GM19193 (cell line): Measurements from ENCODE around the gene ATP8B4.

Experiments
- POLR2A ChIP-seq: IDR thresholded peaks from 4 replicates; pipeline ENCODE4 v1.6.1; 2011; ENCODE audit not compliant: insufficient read depth, insufficient read length; ENCODE audit errors: extremely low read depth

Gene ATP8B4

GRCh38 chr15:49979705-49980382, 139.2 kb downstream of the ATP8B4 start:
- no peak for TF ChIP-seq POLR2A

DNA sequence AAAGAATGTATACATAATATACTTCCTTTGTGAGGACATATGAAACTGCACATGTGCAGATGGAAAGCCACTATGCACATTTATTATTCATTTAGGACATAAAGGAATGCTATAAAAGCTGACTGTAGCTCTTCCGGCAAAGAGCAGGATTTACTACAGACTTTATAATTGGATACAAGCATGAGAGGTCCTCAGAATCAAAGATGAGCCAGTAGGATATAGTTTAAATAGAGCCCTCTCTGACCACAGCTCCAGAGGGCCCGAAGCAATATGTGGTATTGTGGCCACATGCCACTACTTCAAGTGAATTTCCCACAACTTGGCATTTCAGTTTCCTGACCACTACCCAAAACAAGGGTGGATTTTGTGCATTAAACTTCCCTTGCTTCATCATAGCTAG, 140.9 kb downstream of the ATP8B4 start:
- no peak for TF ChIP-seq POLR2A

GRCh38 chr15:49977306-49977705, 141.7 kb downstream of the ATP8B4 start:
- no peak for TF ChIP-seq POLR2A

DNA sequence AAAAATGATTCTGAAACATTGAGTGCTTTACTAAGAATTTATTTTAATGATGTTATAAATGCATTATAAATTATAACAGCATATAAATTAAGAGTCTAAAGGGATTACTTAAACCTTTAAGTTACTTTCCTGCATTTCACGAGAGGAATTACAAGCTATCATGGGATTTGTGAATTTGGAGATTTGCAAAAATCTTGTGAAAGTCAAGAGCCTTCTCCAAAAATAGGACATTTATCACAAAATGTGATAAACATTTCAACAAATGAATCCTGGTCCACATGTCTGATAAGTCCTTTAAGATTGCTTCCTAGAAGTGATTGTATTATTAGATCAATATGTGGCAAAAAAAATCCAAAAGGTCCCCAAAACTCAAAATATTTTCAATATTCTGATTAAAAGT, 154.5 kb downstream of the ATP8B4 start:
- no peak for TF ChIP-seq POLR2A

GRCh38 chr15:49964061-49964460, 155.0 kb downstream of the ATP8B4 start:
- no peak for TF ChIP-seq POLR2A

GRCh38 chr15:49962044-49962602, 156.9 kb downstream of the ATP8B4 start:
- TF ChIP-seq POLR2A, result no peak

DNA sequence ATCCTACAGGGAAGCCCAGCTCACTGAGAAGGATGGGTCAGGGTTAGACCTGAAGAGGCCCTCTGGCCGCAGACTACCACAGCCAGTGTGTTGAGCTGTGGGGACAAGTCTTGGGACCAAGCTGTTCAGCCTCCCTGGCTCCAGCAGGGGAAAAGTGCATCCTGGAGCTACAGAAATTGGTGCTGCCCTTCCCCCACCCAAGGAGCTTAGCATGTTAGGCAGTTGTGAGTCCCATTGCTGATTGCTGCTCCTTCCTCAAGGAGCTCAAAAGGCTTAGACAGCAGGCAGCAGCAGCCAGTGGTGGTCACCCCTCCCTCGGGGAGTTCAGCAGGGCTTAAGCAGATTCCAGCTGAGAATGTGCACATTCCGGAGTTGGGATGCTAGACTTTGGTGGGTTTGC, 165.6 kb downstream of the ATP8B4 start:
- no peak for TF ChIP-seq POLR2A

DNA sequence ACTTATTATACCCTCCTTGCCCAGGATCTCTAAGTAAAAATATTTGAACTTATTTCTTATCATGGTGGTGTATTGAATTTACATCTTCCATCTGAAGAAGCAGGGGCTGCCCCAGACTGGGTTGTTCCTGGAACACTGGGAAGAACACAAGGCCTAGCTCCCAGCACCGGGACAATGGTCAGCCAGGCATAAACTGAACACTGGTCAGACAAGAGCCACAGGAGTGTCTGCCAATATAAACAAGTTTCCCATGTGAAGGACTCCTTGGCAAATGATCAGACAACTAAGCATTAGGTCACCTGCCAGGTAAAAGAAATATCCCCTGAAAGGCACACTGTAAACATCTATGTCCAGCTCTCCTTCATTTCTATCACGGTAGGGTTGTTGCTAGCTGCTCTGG, 172.4 kb downstream of the ATP8B4 start:
- no peak for TF ChIP-seq POLR2A

GRCh38 chr15:49934487-49934886, 184.5 kb downstream of the ATP8B4 start:
- TF ChIP-seq POLR2A, result no peak

DNA sequence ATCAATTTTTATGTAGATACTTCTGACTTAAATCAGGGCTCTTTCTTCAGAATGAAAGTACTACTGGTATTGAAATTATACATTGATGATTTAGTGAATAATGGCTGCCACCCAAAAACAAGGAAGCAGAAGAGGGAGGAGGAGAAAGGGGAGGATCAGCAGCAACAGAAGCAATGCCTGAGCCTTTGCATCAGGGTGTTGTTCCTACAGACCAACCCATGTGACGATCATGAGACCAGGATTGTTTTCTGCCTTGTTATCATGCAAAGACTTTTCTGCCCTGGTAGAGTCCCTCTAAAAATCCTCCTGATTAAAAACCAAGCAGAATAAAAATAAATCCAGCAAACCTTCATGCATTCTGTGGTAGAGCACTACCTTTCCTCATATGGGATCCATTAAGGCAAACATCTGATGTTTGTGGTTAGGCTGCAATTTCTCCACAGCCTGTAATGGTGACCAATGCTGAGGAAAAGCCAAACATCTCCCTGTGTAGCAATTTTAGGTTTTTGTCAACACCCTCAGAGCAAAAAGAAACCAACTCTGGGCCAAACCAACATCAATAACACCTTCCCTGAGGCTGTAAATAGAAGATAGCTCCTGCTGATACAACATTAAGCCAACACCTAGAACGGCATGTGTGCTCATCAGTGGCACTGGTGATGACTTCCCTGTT, 191.7 kb downstream of the ATP8B4 start:
- no peak for TF ChIP-seq POLR2A

GRCh38 chr15:49926740-49927139, 192.3 kb downstream of the ATP8B4 start:
- no peak for TF ChIP-seq POLR2A

DNA sequence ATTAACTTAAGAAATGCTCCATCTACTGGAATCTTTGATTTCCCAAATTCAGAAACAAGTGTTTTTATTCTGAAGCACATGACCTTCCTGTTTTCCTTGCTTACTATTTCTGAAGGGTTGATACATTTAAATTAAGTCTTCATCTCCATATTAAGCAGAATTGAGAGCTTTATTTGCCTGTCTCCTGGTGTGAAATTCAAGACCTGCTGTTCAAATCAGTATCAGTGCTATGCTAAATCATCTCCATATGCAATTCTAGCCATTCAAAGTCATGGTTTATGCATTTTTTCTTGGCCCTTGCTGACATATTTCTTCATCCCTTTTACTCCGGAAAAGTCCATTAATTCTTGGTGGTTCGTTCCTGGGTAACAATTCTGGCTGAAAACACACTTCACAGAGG, 195.4 kb downstream of the ATP8B4 start:
- no peak for TF ChIP-seq POLR2A

DNA sequence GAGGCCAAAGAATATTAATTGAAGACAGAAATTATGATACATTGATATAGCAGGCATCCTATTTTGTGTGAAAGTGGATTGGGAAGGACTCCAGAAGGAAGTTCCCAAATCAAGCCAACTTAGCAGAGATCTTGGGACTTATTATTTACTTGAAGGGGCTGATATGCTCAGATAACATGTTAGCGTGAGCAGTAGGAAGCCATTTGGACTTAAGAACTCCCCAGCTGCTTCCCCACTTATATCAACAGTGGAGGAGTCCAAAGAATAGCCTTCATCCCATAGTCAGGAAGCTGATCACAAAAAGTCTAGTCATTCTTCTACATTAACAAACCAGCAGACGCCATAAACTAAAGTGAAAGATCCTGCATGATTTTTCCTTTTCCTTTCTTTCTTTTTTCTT, 200.0 kb downstream of the ATP8B4 start:
- TF ChIP-seq POLR2A, result no peak

DNA sequence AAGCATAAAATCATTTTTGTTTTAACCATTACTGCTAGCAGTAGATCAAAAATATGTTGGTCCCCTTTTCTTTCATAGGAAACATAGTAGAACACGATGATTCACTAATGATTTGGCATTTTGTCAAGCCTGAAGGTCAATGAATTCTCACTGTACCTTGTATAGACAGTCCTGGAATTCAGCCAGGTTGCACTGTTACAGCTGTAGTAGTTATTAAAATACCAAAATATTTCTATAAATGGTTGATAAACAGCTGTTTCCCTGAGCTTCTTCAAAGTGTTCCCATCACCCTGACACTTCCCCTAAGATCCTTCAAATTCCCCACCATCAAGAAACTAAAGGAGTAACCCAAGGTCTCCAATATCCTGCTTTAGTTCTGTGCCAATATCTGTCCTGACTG, 200.9 kb downstream of the ATP8B4 start:
- no peak for TF ChIP-seq POLR2A

GRCh38 chr15:49916998-49917397, 202.0 kb downstream of the ATP8B4 start:
- no peak for TF ChIP-seq POLR2A

DNA sequence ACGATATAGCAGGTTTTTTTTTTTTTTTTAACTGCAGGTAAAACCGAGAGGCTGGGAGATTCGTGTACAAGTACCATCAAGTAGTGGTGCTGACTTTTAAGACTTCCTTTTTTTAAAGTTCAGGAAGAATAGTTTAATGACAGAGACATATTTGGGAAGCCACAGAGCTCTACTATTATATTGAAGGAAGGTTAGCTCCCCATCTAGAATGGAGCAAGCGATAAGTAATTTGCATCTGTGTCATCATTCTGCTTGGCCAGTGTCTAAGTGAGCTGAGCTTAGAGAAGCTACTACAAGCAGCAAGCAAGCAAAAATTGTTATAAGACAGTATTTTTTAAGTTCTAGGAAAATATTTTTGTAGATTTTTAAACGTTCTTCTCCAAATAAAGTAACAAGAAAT, 203.2 kb downstream of the ATP8B4 start:
- no peak for TF ChIP-seq POLR2A
